ENCODE measurements around the gene PRDM11.
A peak's percentile ranks its signal among the peaks of the same experiment; 100 is the strongest.

Gene PRDM11

GRCh38 chr11:45178890-45179671 is 32.6 kb downstream of the PRDM11 start:
- DNase-seq: no peak

- no peak for DNase-seq
Measured at GRCh38 chr11:45179686-45180178, 33.3 kb downstream of the PRDM11 start.

DNA sequence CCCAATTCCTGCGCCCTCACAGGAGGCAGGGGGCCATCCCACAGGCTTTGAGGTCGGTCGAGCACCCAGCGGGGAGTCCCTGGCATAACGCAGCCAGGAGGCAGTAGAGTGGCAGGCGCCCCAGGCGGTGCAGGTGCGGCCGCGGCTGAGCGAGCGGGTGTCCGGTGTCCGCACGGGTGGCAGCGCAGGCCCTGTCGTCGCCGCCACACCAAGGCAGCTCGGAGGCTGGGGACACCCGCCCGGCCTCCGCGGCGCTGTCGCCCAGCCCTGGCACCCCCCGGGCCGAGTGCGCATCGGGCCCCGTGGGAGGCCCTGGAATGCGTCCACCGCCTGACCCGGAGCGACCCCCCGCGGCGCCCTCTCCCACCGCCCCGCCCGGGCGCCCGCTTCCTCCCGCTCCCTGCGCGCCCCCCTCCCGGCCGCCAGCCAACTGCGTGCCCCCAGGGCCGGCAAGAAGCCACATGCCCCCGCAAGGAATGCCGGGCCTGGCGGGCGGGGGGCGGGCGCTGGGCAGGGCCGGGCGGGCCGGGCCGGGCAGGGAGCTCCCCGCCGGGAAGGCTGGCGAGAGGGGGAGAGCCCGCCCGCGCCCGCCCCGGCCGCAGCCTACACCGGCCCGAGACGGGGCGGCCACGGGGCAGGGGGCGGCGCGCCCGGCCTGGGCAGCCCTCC is 33.9 kb downstream of the PRDM11 start:
- DNase-seq: peak; percentile 34

DNA sequence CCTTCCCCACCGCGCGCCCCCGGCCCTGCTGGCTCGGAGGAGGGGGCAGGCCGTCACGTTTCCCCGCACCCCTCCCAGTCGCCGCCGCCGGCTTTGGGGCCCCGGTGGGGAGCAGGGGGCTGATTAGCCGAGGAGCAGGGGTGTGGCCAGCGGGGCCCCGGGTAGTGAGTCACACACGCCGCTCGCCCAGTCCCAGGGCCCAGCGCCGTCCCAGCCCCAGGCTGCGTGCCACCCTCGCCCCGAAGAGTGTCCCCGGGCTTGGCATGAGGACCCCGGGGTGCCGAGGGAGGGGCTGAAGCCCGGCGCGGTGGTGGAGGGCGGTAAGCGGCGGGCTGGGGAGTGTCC is 34.4 kb downstream of the PRDM11 start:
- no peak for DNase-seq

DNA sequence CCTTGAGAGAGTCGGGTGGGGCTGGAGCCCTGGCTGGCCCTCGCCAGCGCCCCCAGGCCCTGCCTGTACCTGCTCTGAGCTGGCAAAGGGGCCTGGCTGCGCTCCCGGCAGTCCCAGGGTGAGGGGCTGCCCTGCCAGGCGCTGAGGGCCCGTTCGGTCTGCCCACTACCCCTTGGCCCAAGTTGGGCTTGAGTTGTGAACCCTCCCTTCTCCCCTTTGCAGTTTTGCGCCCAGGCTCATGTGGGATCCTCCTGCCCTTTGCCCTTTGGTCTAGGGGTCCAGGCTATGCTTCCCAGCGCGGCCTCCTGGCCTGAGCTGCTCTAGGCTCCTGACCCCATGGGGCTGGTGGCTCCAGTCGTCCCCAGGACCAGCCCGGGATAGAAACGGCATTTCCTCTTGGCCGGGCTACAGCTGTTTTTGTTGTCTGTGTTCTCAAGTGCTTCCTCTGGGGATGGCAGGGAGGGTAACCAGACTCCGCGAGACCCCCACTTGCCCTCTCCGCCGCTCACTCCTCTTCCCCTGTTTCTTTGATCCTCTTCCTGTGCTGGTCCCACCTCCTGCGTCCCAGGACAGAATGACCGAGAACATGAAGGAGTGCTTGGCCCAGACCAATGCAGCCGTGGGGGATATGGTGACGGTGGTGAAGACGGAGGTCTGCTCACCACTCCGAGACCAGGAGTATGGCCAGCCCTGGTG is 34.9 kb downstream of the PRDM11 start:
- DNase-seq: no peak

- DNase-seq: no peak
Measured at GRCh38 chr11:45181889-45182550, 35.6 kb downstream of the PRDM11 start.

DNA sequence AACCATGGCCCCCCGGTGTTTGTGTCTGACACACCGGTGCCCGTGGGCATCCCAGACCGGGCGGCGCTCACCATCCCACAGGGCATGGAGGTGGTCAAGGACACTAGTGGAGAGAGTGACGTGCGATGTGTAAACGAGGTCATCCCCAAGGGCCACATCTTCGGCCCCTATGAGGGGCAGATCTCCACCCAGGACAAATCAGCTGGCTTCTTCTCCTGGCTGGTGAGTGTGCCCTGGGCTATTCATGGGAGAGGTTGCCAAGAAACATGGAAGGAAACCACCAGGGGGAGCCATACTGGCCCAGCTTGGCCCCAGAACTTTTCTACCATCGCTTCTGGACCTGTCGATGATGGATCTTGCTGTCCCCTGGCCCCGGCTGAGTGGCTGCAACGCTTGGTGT is 36.5 kb downstream of the PRDM11 start:
- no peak for DNase-seq

DNA sequence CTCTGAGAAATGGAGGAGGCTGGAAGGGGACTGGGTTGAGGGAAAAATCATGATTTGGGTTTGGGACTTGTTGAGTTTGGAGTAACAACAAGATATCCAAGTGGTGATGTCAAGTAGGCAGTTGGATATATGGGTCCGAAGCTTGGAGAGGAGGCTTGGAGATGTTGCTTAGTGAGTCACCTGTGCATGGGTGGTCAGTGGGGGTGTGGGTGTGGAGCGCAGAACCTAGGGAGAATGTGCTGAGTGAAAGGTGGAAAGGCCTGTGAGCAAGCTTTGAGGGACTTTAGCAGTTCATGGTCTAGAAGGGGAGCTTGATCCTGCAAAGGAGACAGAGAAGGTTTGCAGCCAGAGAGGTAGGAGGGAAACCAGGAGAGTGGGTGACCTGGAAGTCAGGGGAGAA is 38.2 kb downstream of the PRDM11 start:
- DNase-seq: no peak

- no peak for DNase-seq
Measured at GRCh38 chr11:45185228-45185729, 38.8 kb downstream of the PRDM11 start.

DNA sequence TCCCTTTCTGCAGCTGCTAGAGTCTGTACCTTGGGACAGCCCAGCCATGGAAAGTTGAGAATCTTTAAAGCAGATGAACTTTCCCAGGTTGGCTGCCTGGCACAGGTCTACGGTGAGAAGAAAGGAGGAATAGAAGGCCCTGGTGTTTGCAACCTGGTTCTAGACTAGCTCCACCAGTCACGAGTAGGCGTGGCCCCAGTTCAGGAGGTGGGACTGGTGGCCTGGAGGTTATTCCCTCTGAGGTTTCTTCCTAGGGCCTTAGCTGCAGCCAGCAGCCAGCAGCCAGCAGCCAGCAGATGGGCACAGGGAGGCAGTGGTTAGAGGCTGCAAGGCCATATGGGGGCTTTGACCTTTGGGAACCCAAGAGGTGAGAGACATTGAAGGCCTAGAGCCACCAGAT is 40.9 kb downstream of the PRDM11 start:
- no peak for DNase-seq

DNA sequence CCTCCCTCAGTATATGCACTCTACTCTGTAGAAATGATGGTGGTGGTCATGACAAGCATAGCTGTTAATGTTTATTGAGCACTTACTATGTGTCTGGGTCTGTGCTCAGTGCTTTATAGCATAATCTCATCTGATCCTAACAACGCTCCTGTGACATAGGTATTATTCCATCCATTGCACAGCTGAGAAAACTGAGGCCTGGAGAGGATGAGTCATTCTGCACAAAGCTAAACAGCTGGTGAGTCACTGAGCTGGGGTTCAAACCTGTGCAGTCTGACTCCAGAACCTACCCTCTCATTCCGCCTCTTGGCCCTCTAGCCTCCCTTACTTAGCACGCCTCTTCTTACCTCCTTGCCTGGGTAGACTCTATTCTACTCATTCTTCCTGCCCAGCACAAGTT is 41.7 kb downstream of the PRDM11 start:
- no peak for DNase-seq

GRCh38 chr11:45189230-45189629 is 42.8 kb downstream of the PRDM11 start:
- no peak for DNase-seq

DNA sequence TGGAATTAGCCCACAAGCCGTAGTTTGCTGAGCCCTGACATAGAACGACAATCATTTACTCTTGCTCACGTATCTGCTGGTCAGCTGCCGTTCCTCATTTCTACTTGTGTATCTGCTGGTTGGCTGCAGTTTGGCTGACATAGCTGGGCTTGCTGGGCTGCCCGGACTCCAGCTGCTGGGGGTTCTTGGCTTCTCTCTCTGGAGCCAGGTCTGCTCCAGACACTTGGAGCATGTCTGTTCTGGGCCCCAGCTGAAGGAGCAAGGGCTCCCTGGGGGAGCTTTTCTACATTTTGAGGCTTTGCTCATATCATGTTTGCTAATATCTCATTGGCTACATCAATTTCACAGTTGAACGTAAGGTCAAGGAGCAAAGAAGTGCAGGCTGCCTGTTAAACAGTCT is 47.3 kb downstream of the PRDM11 start:
- DNase-seq: no peak

DNA sequence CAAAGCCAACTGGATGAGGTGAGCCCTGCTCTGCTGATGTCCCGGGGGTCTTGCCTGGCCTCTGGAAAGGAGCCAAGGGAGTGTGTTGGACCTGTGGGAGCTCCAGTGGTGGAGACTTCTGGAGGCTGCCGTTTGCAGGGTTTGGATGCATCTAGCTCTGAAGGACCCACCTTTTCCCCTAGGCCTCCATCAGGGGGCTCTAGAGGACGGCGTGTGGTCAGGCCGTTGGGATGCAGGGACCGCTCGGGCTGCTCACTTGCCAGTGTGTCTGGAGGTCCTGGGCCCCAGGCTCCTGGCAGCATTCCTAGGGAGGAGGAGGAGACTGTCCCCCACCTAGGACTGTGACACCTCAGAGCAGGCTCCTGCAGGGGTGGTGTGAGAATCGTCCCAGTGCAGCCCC is 58.3 kb downstream of the PRDM11 start:
- DNase-seq: no peak

DNA sequence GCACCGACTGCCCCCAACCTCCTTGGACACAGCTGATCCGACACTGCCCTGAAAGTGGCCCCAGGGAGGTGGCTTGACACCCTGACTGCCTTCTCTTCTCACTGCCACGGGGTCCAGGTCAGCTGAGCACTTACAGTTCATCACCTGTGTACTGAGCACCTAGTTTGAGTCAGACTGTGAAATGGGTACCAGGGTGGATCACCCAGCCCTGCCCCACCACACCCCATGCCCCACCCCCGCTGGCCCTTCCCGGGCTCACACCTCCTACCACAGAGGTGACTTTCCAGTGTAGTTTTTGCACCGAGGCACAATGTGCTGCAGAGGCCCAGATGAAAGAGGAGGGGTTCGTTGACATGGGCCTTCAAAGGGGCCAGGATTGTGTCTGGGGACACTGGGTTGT is 59.5 kb downstream of the PRDM11 start:
- no peak for DNase-seq

DNA sequence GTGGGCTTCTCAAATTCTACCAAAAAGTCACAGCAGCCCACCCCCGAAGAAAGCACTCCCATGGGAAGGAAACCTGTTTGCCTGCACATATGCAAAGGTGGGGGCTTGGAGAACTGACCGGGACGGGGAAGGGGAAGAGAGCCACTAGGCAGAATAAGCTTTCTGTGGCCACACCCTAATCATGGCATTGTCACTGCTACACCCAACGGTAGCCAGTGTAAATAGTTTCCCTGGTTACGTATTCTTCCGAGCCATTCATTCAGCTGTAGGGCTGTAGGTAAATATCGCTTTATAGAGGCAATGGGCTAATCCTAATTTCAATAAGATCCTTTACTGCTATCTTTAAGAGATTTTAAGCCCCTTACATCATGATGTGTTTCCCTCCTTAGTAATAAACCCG is 61.7 kb downstream of the PRDM11 start:
- DNase-seq: no peak

DNA sequence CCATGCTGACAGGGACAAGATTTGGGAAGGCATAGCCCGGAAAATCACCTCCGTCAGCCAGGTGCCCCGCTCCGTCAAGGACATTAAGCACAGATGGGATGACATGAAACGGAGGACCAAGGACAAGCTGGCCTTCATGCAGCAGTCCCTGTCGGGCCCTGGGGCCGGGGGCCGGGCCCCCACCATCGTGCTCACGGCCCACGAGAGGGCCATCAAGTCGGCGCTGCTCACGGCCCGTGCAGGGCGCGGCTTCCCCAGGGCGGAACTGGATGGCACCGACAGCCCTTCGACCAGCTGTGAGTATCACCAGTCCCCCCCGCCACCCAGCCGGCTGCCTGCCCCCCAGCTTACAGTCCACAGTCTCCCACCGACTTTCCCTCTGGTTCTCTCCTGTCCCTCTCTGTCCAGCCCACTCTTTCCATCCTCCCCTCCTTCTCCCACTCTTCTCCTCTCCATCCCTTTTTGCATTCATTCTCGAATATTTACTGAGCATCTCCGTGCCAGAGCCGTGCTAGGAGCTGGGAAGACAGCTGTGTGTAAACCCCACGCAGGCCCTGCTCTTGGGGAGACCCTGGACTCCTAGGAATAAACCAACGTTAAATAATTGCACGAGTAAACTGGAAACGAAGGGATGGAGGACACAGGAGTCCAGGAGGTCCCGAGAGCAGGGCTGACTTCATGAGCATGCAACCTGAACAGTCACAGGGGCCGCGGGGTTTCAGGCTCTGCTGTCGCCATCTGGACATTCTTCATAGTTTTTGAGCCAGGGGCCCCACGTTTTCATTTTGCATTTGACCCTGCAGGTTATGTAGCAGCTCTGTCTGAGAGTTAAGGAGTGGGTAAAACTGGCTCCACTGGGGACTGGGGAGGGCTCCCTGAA is 62.8 kb downstream of the PRDM11 start:
- no peak for DNase-seq

DNA sequence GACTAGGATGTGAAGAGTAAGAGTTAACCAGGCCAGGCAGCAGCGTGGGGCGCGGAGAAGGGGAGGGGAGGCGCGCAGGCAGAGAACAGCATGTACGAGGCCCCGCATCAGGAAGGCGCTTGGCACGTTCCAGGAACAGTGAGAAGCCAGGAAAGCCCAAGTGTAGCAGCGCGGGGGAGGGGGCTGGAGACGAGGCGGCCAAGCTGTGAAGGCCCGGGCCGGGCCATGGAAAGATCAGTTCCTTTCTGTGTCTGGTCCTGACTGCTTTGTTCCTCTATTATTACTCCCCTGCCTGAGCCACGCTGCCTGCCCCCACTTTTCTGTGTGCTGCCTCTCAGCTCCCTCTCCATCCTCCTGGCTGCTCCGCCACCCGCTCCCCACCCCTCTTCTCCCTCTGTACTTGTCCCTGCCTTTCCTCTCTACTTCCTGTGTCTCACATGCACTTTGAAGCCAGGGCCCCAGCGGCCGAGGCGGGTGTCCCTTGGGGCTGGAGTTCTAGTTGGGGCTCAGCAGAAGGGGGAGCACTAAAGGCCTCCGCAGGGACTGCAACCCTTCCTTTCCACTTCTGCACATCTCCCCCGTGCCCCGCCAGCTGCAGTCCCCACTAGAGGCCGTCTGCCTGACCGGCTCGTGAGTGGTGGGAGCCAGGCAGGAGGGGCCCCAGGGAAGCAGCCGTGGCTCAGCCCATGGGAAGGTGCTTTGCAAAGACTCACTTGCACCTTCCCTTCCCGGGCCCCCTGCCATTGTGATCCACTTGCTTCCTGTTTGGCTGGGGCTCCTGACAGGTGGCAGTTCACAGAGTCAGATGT is 63.7 kb downstream of the PRDM11 start:
- DNase-seq: peak; percentile 45

GRCh38 chr11:45210846-45211245 is 64.4 kb downstream of the PRDM11 start:
- DNase-seq: no peak

GRCh38 chr11:45211732-45212131 is 65.3 kb downstream of the PRDM11 start:
- no peak for DNase-seq

DNA sequence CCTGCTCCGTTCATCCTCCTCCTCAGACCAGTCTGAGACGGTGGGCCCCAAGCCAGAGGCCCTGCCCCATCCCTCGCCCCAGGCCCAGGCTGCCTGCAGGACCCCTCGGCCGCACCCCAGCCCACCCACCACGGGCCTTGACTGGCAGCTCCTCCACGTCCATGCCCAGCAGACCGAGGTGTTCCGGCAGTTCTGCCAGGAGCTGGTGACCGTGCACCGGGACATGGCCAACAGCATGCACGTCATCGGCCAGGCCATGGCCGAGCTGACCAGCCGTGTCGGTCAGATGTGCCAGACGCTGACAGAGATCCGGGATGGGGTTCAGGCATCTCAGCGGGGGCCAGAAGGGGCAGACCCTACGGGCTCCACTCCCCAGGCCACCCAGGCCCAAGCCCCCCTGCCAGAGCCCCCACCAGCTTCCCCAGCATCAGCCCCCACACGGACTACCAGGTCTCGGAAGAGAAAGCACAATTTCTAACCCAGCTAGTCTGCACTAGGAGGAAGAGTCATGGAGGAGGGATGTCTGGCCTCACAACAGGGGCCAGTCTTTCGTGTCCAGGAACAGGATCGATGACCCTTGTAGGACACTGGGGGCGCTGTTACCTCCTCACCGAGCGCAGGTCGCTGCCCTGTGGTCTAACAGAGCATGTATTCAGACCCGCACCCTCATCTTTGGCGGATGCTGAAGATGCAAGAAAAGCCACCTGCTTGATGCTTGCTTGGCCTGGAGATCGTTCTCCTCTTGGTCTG is 66.3 kb downstream of the PRDM11 start:
- DNase-seq: no peak
